B cell (primary cell): ENCODE results near the gene DOLPP1. TPM values are rescaled to one million over a fixed set of nuclear protein-coding genes. Genes with fewer than 3 reads are reported as not detected.

ENCODE experiments used
- ATAC-seq: fragments of 200-7000 bp; cut with Tn5 transposase; one replicate; pipeline ENCODE4 v1.10.0; 2021; ENCODE audit warnings: low read depth, mild to moderate bottlenecking, moderate number of reproducible peaks, moderate library complexity
- CTCF ChIA-PET: fragments of 350-600 bp; sonication (Branson Sonifier 250); formaldehyde crosslinking; loops from one replicate; lab custom pipeline; 2021; ENCODE audit warnings: antibody characterized with exemption, inconsistent platforms; lab: Charles Lee
- POLR2A ChIA-PET: fragments of 350-600 bp; sonication (Branson Sonifier 250); formaldehyde crosslinking; loops from one replicate; lab custom pipeline; 2021; ENCODE audit warnings: antibody characterized with exemption; lab: Charles Lee
- DNase-seq: peaks from one replicate; pipeline ENCODE4 v3.0.0; 2013
- H2AFZ ChIP-seq: 2 replicates; pipeline ENCODE4 v1.6.1; 2012; ENCODE audit warnings: mild to moderate bottlenecking, low read depth, low read length; ENCODE audit not compliant: insufficient read depth, poor library complexity, severe bottlenecking
- H3K27ac ChIP-seq, 2 donors: 1 replicate in 1 of 2; 2 replicates in 1 of 2; pipeline ENCODE4 v1.5.1; 2012 to 2013; ENCODE audit warnings: low read length in 2 of 2, mild to moderate bottlenecking in 2 of 2, moderate library complexity in 1 of 2
- H3K27me3 ChIP-seq, 4 experiments: fragments of 200-600 bp in 1 of 4; sonication (generic) in 1 of 4; replicated peaks in 1 of 4; 1 replicate in 2 of 4; 2 replicates in 2 of 4; pipeline versions ENCODE4 v1.6.1 to v1.7.0; 2013 to 2016; ENCODE audit warnings: low read length in 3 of 4, mild to moderate bottlenecking in 2 of 4, mixed read lengths in 1 of 4, moderate library complexity in 1 of 4; ENCODE audit not compliant: insufficient read depth in 4 of 4, control insufficient read depth in 3 of 4; ENCODE audit errors: control extremely low read depth in 1 of 4
- H3K36me3 ChIP-seq, 2 experiments: replicated peaks in 1 of 2; 1 replicate in 1 of 2; 2 replicates in 1 of 2; pipeline versions ENCODE4 v1.6.1 to v1.7.1; 2013; ENCODE audit warnings: low read length in 1 of 2; ENCODE audit not compliant: insufficient read depth in 2 of 2, control insufficient read depth in 1 of 2; ENCODE audit errors: control extremely low read depth in 1 of 2, extremely low read depth in 1 of 2
- H3K4me1 ChIP-seq, 2 donors: fragments of 200-600 bp in 1 of 2; sonication (generic) in 1 of 2; 1 replicate in 1 of 2; 2 replicates in 1 of 2; pipeline versions ENCODE4 v1.5.1 to v1.6.1; 2013 to 2017; ENCODE audit warnings: low read length in 2 of 2; ENCODE audit not compliant: control insufficient read depth in 2 of 2, insufficient read depth in 2 of 2
- H3K4me2 ChIP-seq: replicated peaks from 2 replicates; pipeline ENCODE3; 2012; ENCODE audit warnings: mild to moderate bottlenecking, low read depth, low read length; ENCODE audit not compliant: poor library complexity, severe bottlenecking
- H3K4me3 ChIP-seq, 5 experiments: fragments of 200-600 bp in 1 of 5; sonication (generic) in 1 of 5; 1 replicate in 3 of 5; 2 replicates in 2 of 5; pipeline versions ENCODE4 v1.5.1 to v1.7.0; 2011 to 2016; ENCODE audit warnings: low read length in 4 of 5, mild to moderate bottlenecking in 4 of 5, low read depth in 2 of 5, control low read depth in 1 of 5, moderate library complexity in 1 of 5; ENCODE audit not compliant: insufficient read depth in 1 of 5; ENCODE audit errors: control extremely low read depth in 1 of 5, extremely low read depth in 1 of 5
- H3K79me2 ChIP-seq: fragments of 200-600 bp; sonication (generic); one replicate; pipeline ENCODE4 v1.6.0; 2016; ENCODE audit warnings: low read length; ENCODE audit not compliant: control insufficient read depth, insufficient read depth
- H3K9ac ChIP-seq: fragments of 200-600 bp; sonication (generic); 2 replicates; pipeline ENCODE4 v1.6.1; 2017; ENCODE audit warnings: mild to moderate bottlenecking, low read length, moderate library complexity
- H3K9me3 ChIP-seq, 3 donors: one replicate each; pipeline versions ENCODE4 v1.6.1 to v1.7.1; 2013; ENCODE audit warnings: low read length in 2 of 3; ENCODE audit not compliant: control insufficient read depth in 2 of 3, insufficient read depth in 1 of 3; ENCODE audit errors: control extremely low read depth in 1 of 3
- H4K20me1 ChIP-seq: 2 replicates; pipeline ENCODE4 v1.6.0; 2012; ENCODE audit warnings: mild to moderate bottlenecking, low read length; ENCODE audit not compliant: insufficient read depth, control insufficient read depth, poor library complexity, severe bottlenecking
- H3K27ac Mint-ChIP-seq: one replicate; pipeline ENCODE4 v1.8.0; 2021; ENCODE audit warnings: mixed read lengths
- H3K27me3 Mint-ChIP-seq: one replicate; pipeline ENCODE4 v1.8.0; 2021; ENCODE audit warnings: mixed read lengths
- H3K4me1 Mint-ChIP-seq: one replicate; pipeline ENCODE4 v1.8.0; 2021; ENCODE audit warnings: mixed read lengths
- H3K4me3 Mint-ChIP-seq: one replicate; pipeline ENCODE4 v1.8.0; 2021; ENCODE audit warnings: mixed read lengths
- H3K9me3 Mint-ChIP-seq: one replicate; pipeline ENCODE4 v1.8.0; 2022; ENCODE audit warnings: mixed read lengths; ENCODE audit not compliant: insufficient read depth
- EZH2 ChIP-seq: IDR thresholded peaks from 2 replicates; pipeline ENCODE4 v1.6.1; 2012; ENCODE audit warnings: borderline replicate concordance, low read depth, mild to moderate bottlenecking, moderate library complexity, low read length; ENCODE audit not compliant: insufficient read depth, poor library complexity, severe bottlenecking
- WGBS: methylation state at CpG from one replicate; pipeline ENCODE4 v1.1.5; 2013; ENCODE audit warnings: missing lambda C conversion rate; ENCODE audit not compliant: insufficient coverage; 5-methylcytosine and 5-hydroxymethylcytosine counted together
- intact Hi-C: fragments of 100-400 bp; cut with micrococcal nuclease; formaldehyde crosslinking; loops from one replicate; pipeline ENCODE4 v1.10.0; 2022
- polyA plus RNA-seq: library from polyadenylated mRNA; depleted of rRNA; stranded (reverse); fragments of >200 nt; gene quantifications from 2 replicates; pipeline ENCODE4 v1.2.3, GENCODE V29; 2012
- total RNA-seq, 2 donors: library from RNA; stranded (reverse); fragments of 120-200 nt in 1 of 2; gene quantifications; 1 replicate in 1 of 2; 2 replicates in 1 of 2; pipeline versions ENCODE4 v1.2.3 to v1.2.4, GENCODE V29; 2013 to 2022
- TF ChIP-seq, protein P1 (sequence below): fragments of 200-600 bp; IDR thresholded peaks from one replicate; pipeline ENCODE4 v1.8.0; 2022; ENCODE audit warnings: antibody characterized with exemption, mild to moderate bottlenecking

DOLPP1 gene
- total and polyA plus RNA-seq, 2 donors (not counting 1 experiment from before 2014, with no cell fraction given), result 4.7 to 8.6 TPM

DNA sequence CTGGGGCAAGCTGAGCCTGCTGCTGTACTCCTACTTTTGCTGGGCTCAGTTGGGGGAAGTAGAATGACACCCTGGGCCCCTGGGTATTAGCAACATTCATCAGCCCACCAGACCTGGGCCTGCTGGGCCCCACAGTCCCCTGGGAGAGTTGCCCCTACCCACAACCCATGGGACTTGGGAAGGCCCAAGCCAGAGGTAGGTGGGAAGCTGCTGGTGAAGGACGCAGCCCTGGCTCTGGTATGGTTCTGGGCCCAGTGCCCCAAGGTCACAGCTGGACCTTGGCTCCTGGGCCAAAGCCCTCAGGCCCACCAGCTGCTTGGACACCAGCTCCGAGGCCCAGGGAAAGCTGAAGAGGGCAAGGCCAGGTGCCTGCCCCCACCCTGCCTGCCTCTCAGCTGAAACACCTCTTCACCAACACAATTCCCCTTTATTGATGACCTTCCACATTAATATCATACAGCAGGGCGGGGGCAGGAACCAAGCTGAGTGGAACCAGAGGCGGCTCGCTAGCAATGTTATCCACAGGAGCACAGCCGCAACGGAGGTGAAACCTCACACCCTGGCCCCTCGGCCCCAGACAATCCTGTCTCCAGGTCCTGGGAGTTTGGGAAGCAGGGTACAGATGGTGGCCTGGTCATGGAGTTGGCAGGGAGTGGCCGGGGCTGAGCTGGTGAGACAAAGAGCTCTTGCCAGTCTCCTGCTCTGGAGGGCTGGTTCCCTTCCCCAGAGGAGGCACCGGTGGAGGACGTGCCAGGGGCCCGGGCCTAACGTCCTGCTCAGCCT is 13.7 kb downstream of the DOLPP1 start:
- Histone ChIP-seq H2AFZ (no peak overlapping the region), H3K9me3 (no peaks in the 10 kb centered on the region), H3K4me2 (no peak overlapping the region), H3K27me3 (no peaks in the 10 kb centered on the region), H4K20me1 (no peaks in the 10 kb centered on the region), H3K36me3 (peaks cover 0 to 6% of the 10 kb centered on the region in 2 experiments), H3K4me1 (no peaks in the 10 kb centered on the region), H3K27ac (no peak overlapping the region), H3K4me3 (no peak overlapping the region), H3K9ac (no peak overlapping the region), H3K79me2 (no peaks in the 10 kb centered on the region)
- Mint-ChIP-seq H3K27me3 (no peaks in the 10 kb centered on the region), H3K4me3 (no peak overlapping the region), H3K27ac (no peak overlapping the region), H3K9me3 (no peaks in the 10 kb centered on the region), H3K4me1 (no peaks in the 10 kb centered on the region)
- CTCF ChIA-PET, result interaction anchor here (0.7 kb wide), 1 partner anchor 88 kb away, joined by 3 read pairs; no protein-coding TSS in a partner anchor
- intact Hi-C loops, result no loop called here
- ATAC-seq (no peak), DNase-seq (no peak)
- POLR2A ChIA-PET, result no interaction called here
- 97% methylated on average over 11 of the region's 13 CpGs for WGBS
- TF ChIP-seq EZH2, result no peak
- TF ChIP-seq, protein P1, sequence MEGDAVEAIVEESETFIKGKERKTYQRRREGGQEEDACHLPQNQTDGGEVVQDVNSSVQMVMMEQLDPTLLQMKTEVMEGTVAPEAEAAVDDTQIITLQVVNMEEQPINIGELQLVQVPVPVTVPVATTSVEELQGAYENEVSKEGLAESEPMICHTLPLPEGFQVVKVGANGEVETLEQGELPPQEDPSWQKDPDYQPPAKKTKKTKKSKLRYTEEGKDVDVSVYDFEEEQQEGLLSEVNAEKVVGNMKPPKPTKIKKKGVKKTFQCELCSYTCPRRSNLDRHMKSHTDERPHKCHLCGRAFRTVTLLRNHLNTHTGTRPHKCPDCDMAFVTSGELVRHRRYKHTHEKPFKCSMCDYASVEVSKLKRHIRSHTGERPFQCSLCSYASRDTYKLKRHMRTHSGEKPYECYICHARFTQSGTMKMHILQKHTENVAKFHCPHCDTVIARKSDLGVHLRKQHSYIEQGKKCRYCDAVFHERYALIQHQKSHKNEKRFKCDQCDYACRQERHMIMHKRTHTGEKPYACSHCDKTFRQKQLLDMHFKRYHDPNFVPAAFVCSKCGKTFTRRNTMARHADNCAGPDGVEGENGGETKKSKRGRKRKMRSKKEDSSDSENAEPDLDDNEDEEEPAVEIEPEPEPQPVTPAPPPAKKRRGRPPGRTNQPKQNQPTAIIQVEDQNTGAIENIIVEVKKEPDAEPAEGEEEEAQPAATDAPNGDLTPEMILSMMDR, result no peak

DNA sequence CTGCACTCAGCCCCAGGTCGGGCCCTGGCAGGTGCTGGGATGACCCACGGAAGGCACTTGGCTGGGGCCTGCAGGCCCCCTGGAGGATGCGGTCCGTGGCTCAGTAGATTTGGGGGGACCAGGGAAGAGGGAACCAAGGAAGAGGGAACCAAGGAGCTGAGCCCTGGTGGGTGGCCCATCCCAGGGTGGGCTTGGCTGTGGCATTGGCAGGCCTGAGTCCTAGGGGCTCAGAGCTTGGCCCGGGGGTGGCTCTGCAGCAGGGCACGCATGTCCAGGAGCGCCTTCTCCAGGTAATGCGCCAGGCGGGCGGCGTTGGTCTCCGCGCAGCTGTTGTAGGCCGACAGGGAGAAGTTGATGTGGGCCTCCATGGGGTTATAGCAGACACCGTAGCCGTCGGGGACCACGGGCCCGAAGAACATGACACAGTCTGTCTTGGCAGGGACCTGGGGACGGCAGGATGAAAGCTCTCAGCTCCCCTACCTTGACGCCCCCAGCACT is 14.3 kb downstream of the DOLPP1 start:
- CTCF ChIA-PET, result no interaction called here
- Histone ChIP-seq H3K4me3 (no peak overlapping the region), H3K27me3 (no peaks in the 10 kb centered on the region), H3K27ac (no peak overlapping the region), H3K4me1 (no peaks in the 10 kb centered on the region), H3K9me3 (no peaks in the 10 kb centered on the region), H3K36me3 (no peaks in the 10 kb centered on the region), H3K4me2 (no peak overlapping the region), H2AFZ (no peak overlapping the region), H3K9ac (no peak overlapping the region), H3K79me2 (no peaks in the 10 kb centered on the region), H4K20me1 (no peaks in the 10 kb centered on the region)
- POLR2A ChIA-PET, result no interaction called here
- Mint-ChIP-seq H3K27ac (no peak overlapping the region), H3K4me3 (no peak overlapping the region), H3K9me3 (no peaks in the 10 kb centered on the region), H3K27me3 (no peaks in the 10 kb centered on the region), H3K4me1 (no peaks in the 10 kb centered on the region)
- DNase-seq (no peak), ATAC-seq (no peak)
- WGBS, result 98% methylated on average over 21 of the region's 21 CpGs
- intact Hi-C loops, result no loop called here
- TF ChIP-seq, protein P1, result no peak
- TF ChIP-seq EZH2, result no peak
